Stimulated activated CD8-positive, alpha-beta memory T cell treated with anti-CD3 and anti-CD28 coated beads, Interleukin-7, amount 100 ng/mL, for 4 hours (primary cell): ENCODE measurements around the gene SPDYE1.
A peak's percentile ranks its signal among the peaks of the same experiment; 100 is the strongest.

Source experiments
- DNase-seq, 2 donors: peaks; one replicate each; pipeline ENCODE4 v3.0.0-alpha.2; 2020; ENCODE audit warnings: low read depth in 2 of 2

Gene SPDYE1

DNA sequence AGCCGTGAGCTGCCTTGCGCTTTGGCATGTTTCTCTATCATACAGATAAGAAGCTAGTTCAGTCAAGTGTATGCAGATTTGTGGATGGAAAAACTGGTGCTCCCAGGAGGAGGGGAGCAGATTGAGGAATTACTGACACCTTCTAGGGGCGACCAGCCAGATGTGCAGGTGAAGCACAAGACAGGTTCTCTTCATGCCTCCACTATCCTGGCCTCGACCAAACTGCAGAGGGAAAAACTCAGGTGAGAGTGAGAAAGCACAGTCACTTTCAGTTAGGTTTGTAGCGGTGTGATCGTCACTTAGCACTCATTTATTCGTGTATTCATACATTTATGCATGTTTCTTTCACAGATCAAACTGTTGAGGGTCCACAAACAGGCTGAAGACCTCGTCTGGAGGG, 46.2 kb downstream of the SPDYE1 start:
- no peak for DNase-seq

DNA sequence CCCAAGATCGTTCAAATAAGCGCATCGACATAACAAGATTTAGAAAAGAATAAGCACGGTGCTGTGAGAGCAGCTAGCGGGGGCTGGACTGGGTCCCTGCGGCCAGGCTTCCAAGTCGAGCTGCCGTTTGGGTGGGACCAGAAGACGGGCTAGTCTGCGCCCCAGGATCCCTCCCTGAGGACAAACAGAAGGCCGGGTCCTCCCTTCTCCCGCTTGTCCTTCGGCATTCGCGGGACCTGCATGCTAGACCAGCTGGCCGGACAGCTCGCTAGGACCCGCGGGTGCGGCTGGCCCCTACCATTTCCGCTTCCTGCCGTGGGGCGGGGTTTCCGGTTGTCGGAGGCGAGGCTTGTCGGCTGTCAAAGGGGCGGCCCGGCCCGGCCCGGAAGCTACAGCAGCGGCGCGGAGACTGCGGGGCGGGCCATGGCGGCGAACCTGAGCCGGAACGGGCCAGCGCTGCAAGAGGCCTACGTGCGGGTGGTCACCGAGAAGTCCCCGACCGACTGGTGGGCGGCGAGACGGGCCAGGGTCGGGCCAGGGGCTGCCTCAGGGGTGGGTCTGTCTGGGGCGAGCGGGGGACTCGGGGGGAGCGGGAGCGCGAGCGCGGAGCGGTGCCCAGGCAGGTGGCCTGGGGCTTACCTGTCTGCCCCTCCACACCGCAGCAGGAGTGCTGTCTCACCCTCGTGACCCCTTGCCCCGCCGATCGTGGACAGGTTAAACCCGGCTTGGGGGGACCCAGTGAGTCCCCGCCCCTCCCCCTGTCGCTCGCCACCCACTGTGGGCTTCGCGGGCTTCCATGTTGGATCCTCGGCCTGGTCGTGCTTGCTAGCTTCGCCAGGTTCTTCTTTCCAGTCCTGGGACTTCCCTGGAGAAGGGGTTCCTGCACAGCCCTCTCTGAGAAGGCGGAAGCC, 46.9 kb downstream of the SPDYE1 start, which contains the start of gene DBNL:
TSS of gene DBNL (plus strand) at position 388 of the 911 bp plus-strand sequence. CDS start at position 424, 36 bp downstream.
- peak; percentile 84 to 86 for DNase-seq

DNA sequence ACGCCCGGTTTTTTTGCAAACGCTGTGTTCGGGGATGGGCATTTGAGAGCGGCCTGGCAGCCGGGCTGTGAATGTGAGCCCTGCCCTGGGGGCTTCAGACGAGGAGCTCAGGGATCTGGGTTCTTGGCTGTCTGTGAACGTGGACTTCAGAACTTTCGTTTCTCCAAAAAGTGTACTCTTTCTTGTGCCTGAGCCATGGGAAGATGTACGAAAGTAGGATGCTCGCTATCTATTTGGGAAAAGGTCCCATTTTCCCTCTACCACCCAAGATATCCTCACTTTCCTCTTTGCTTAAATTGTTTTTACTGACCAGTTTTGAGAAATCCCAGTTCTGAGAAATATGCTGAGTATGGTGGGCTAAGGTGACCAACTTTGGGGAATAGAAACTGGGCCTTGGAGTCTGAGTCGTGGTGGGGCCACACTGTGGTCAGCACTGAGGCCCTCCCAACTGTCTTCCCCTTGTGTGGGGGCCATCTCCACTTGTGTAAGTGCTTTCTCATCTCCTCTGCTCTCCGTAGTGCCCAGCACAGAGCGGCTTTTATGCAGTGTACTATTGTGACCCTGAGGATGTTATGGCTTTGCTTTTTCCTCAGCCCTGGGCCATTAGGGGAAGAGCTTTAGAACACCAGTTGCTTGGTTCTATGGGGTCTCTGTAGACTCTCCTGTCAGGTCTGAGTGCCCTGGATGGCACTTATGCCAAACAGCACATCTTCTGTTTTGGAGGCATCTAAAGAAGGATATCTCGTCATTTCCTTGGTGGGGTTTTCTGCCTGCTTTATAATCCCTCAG, 47.7 kb downstream of the SPDYE1 start:
- no peak for DNase-seq

DNA sequence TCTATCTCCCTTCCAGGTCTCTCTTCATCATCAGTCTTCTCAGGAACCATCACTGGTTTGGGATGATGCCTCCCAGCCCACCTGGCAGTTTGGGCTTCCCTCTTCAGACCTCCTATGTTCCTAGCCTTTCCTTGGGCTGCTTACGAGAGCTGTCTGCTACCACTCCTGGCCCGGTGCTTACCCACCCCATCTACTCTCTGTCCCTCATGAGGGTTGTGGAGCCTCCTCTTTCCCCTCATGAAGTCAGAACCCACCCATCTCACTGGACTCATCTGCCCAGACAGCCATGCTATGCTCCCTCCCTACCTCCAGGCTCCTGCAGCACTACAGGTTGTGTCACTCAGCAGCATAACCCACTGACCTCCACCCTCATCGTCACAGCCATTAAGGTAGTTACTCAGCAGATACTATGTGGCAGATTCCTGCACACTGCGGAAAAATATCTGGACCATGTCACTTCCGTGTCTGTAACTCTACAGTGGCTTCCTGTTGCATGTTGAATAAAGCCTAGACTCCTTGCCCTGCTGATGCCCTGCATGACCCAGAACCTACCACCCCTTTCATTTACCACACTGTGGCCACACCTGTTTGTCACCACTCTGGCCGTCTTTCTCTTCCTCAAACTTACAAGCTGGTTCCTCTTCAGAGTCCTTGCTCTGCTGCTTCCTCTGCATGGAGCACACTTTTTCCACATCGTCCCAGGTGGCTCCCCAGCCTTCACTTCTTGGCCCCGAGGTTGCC, 48.8 kb downstream of the SPDYE1 start:
- no peak for DNase-seq

DNA sequence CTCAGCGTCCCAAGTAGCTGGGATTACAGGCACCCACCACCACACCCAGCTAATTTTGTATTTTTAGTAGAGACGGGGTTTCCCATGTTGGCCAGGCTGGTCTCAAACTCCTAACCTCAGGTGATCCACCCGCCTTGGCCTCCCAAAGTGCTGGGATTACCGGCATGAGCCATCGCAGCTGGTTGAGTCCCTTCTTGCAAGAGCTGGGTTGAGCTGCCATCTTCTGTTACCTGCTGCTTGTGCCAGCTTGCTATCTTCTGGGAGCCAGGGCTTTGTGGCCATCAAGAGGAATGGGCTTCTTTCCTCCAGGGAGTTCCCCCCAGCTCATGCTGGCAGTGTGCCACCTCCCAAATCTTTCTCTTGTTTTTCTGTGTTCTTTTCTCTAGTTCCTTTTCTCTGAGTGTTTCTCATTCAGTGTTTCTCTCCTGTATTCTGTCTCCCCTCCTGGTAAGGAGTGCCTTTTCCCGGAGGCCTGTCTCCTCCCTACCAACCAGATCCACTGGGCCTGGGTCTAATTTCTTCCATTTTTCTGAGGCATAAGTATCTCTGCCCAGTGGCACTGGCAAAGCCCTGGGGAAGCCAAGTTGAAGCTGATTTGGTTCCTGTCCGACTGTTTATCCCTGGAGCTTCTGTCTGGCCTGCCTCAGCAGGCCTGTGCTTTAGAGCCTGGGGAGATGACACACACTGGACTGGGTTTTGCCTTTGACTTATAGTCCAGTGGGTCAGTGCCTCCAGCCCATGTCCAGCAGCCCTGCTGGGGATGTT, 50.5 kb downstream of the SPDYE1 start:
- DNase-seq = no peak

DNA sequence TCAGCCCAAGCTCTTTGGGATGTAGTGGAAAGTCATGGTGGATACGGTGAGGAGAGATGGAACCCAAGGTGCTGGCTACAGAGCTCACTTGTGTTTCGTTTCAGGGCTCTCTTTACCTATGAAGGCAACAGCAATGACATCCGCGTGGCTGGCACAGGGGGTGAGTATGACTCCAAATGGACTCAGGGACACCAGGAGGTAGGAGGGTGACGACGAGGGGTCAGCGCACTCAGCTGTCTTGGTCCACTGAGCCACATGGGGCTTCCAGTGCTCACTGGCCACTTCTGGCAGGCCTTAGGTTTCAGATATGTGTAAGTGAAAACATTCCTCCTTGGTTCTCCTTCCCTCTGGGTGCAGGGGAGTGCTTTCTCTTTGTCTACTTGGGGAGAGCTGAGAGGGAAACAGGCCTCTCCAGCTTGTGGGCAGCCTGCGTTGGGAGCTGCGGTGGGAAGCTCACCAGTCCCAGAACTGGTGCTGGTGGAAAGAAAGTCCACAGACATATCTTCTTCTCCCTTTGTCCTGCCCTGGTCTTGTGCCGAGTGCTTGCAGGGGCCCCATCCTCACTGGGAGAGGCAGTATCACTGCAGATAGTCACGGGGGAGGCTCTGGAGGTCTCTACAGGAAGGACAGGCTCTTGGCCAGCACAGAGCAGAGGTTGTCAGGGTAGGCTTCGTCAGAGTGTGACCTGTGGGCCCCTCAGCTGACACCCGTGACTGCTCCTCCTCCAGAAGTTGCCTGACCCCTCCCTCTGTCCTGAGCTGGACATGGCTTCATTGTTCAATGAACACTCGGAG, 52.6 kb downstream of the SPDYE1 start:
- DNase-seq = no peak

DNA sequence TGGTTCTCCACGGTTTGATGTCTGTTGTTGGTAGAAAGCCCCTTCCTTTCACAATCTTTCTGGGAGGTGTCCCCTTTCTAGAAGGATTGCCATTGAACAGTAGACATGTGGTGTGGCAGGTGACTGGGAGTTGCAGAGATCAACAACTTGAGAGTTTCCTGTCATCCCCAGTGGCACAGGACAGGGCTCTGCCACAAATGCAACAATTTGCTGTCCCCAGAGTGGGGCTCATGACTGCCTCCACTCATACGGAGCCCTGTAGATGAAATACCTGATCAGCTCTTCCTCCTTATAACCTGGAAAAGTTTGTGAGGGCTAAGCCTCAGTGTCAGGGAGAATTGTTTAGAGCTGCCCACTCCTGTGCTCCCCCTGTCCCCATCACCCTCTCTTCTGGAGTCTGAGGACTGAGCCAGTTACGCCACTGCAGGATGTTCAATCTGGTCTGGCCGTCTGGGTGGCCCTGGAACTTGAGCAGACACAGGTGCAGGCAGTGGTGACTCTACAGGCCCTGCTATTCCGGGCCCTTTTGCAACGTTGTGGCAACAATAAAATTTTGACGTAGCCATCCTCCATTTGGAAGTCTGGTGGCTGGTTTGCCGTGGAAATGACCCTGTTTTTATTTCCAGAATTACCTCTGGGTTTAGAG, 53.3 kb downstream of the SPDYE1 start:
- no peak for DNase-seq

DNA sequence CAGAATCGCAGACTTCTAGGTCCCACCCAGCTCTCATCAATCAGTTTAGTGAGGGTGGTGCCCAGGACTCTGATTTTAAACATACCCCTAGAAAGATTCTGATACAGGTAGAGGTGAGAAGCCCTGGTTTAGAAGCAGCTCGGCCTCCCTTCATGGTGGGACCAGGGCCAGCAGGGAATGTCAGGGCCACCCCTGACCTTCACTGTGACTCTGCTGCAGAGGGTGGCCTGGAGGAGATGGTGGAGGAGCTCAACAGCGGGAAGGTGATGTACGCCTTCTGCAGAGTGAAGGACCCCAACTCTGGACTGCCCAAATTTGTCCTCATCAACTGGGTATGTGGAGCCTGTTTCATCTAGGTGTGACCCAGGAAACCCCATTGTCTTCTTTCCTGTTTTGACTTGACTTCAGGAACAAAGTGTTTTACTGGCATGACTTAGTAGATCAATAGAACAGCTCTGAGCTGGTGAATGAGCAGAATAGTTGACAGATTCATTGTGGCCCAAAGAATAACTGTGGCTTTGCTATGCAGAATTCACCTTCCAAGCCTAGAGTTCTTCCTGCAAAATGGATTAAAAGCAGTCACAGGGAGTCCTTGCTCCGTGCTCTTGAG, 54.0 kb downstream of the SPDYE1 start:
- no peak for DNase-seq

DNA sequence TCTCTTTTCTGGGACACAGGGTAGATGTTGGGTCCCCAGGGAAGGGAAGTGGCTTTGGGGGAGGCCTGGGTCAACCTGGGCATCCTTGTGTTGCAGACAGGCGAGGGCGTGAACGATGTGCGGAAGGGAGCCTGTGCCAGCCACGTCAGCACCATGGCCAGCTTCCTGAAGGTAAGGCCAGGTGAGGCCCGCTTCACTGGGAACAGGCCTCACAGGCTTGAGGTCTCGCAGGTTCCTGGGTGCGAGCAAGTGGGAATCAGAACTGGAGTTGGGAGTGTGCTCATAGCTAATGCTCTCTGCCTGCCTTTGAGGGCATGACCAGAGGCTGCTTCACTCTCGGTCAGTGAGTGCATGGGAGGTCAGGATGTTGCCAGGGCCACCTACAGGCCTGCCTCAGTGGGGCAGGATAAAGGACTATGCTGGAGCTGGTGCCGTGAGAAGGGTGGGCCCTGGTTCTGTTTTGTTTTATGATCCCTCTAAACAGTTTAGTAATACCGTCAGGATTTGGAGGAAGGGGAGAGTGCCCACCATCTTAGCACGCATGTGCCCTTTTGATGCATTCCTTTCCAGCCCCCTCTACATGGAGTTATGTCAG, 55.2 kb downstream of the SPDYE1 start:
- no peak for DNase-seq

DNA sequence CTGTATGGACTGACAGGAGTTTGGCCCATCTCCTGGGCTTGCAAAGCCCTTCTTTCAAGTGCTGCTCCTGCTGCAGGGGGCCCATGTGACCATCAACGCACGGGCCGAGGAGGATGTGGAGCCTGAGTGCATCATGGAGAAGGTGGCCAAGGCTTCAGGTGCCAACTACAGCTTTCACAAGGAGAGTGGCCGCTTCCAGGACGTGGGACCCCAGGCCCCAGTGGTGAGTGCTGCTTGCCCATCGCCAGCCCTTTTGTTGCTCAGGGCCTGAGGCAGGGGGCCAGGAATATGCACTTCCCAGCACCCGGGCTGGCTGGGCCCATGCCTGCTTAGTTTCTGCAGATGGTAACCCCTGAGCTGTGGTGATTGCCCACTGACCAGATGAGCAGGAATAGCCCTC, 59.0 kb downstream of the SPDYE1 start:
- no peak for DNase-seq

DNA sequence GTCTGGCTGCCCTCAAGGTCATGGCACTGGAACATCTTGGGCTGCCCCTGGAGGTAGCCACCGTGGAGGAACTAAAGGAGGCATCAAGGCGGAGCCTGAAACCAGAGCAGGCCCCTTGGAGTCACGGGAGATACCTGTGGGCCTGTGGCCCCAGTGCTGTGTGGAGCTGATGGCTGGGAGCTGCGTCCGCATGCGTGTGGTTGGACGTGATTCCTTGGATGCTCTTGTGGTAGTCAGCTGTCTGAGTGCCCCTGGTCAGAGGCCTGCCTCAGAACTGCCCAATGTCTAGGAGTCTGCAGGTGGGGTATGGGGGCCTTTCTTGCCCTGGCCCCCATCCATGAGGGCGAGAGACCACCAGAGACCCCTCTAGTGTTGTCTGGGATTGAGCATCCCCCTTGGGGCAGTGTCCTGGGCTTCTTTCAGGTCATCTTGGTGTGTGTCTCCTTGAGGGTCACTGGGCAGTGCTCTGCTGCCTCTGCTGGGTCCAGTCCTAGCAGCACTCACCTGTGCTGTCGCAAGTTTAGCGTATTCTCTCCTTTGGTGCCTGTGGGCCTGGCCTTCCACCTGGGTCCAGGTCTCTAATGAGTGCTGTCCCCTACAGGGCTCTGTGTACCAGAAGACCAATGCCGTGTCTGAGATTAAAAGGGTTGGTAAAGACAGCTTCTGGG, 59.6 kb downstream of the SPDYE1 start:
- DNase-seq = no peak

DNA sequence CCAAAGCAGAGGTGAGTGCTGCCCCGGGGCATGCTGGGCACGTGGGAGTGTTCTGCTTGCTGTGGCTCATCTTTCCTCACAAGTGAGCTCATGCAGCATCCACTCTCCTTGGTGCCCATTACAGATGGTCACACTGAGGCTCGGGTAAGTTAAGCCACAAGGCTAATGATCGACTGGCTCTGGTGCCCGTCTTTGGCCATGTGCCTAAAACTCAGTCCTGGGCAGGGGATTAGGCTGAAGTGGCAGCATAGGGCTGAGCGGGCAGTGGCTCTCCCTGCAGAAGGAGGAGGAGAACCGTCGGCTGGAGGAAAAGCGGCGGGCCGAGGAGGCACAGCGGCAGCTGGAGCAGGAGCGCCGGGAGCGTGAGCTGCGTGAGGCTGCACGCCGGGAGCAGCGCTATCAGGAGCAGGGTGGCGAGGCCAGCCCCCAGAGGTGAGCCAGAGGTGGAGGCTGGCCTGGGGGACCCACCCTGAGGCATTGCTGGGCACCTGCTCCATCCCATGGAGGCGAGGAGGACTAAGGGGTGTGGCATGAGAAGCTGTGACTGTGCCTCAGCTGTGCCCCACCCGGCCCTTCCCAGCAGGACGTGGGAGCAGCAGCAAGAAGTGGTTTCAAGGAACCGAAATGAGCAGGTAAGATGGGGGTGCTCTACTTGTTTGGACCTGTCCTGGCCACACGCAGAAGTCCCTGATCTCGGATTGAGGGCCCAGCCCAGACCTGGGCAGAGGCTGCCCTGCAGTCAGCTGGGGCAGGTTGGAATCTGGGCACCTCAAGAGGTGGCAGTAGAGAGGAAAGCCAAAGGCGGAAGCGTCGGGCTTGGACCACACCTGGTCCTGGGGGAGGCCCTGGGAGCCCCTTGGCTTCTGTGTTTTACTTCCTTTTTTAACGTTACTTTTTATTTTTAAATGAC, 60.4 kb downstream of the SPDYE1 start:
- DNase-seq = no peak

DNA sequence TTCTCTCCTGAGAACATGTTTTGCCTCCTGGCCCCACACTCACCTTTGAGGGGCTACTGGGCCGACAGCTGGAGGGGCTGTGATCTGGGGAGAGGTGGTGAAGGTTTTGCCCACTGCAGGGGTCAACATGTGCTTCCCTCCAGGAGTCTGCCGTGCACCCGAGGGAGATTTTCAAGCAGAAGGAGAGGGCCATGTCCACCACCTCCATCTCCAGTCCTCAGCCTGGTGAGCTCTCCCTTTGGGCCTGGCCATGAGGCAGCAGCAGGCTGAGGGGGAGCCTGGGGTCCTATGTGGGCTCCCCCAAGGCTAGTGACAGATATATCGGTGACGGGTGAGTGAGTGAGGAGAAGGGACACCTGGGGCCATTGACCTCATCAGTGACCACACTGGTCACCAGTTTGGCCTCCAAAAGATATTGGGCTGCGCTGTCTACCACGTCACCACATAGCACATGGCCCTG, 61.1 kb downstream of the SPDYE1 start:
- no peak for DNase-seq

DNA sequence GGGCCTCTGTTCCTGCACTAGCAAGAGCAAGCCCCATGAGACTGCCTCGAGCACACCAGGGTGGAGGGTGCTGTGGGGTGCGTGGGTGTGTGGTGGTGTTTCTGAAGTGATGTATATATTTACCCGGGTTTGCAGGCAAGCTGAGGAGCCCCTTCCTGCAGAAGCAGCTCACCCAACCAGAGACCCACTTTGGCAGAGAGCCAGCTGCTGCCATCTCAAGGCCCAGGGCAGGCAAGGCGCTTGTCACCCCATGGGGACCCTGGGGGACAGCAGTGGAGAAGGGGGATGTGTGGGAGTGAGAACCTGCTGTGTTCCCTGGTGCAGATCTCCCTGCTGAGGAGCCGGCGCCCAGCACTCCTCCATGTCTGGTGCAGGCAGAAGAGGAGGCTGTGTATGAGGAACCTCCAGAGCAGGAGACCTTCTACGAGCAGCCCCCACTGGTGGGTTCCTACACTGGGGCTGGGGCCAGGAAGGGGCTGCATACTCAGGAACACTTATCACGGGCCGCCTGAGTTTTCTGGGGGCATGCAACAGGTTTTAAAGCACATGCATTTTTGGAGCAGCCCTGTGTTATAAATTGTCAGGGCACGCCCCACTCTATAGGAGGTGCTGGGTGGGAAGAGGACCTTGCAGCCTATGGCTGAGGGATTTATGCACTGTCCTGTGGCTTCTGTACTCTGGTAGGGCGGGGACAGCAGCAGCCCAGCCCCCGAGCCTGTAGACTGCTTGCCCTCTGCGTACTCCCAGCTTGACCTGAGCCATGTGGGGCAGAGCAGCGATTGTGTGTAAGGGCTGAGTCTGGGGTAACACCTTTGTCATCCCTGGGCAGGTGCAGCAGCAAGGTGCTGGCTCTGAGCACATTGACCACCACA, 61.8 kb downstream of the SPDYE1 start:
- peak in 1 of 2 donors; percentile 36 for DNase-seq
